K562 (cell line): ENCODE results near the gene CD47. TPM values are rescaled to one million over a fixed set of nuclear protein-coding genes. Genes with fewer than 3 reads are reported as not detected.
A peak's percentile ranks its signal among the peaks of the same experiment; 100 is the strongest.

Experiments used
- ATAC-seq: fragments of 200-7000 bp; cut with Tn5 transposase; 3 replicates; pipeline ENCODE4 v1.9.1; 2020; ENCODE audit warnings: moderate library complexity
- BruUV-seq: library from RNA; stranded (reverse); fragments of 400-500 nt; replicated peaks from 2 replicates; lab custom pipeline; 2021; lab: Mats Ljungman, UMichigan
- CTCF ChIA-PET: fragments of 300-600 bp; formaldehyde crosslinking; extraction: SDS; loops from one replicate; lab custom pipeline; 2021; ENCODE audit warnings: low intra/inter-chr PET ratio; lab: Yijun Ruan, JAX
- POLR2A ChIA-PET: fragments of 300-600, 350-650 bp; sonication (Branson Sonifier 250); formaldehyde crosslinking; extraction: SDS; loops from one replicate; lab custom pipeline; 2021; ENCODE audit warnings: antibody characterized with exemption, inconsistent platforms; lab: Yijun Ruan, JAX
- DNase-seq, 4 experiments: peaks; one replicate each; pipeline versions ENCODE4 v3.0.0 to v3.0.0-alpha.2; 2011 to 2018; ENCODE audit warnings: low spot score in 3 of 4, mixed read lengths in 3 of 4; ENCODE audit errors: extremely low read depth in 1 of 4
- FAIRE-seq: peaks from 2 replicates; lab custom pipeline; 2011; peaks lifted over from hg19 to GRCh38; lab: Jason Lieb, UNC
- H2AFZ ChIP-seq: 2 replicates; pipeline ENCODE4 v1.6.0; 2011; ENCODE audit warnings: low read depth, low read length, control low read depth, inconsistent platforms
- H3K27ac ChIP-seq: fragments of 200-600 bp; 3 replicates; pipeline ENCODE4 v1.8.0; 2011; ENCODE audit warnings: low read depth, mild to moderate bottlenecking, control low read depth, inconsistent platforms, low read length, moderate library complexity, mixed read lengths; ENCODE audit errors: extremely low read depth
- H3K27me3 ChIP-seq, 2 experiments: fragments of 300-600 bp in 1 of 2; 2 replicates in 1 of 2; 3 replicates in 1 of 2; pipeline versions ENCODE4 v1.6.0 to v1.8.0; 2011; ENCODE audit warnings: inconsistent platforms in 2 of 2, low read length in 2 of 2, mild to moderate bottlenecking in 1 of 2, mixed read lengths in 1 of 2, moderate library complexity in 1 of 2; ENCODE audit not compliant: control insufficient read depth in 2 of 2, insufficient read depth in 2 of 2
- H3K36me3 ChIP-seq: fragments of 300-600 bp; 3 replicates; pipeline ENCODE4 v1.8.0; 2011; ENCODE audit warnings: mild to moderate bottlenecking, low read length, inconsistent platforms; ENCODE audit not compliant: control insufficient read depth, insufficient read depth
- H3K4me1 ChIP-seq, 2 experiments: fragments of 200-600 bp in 1 of 2; replicated peaks in 1 of 2; 2 replicates in 1 of 2; 3 replicates in 1 of 2; pipeline versions ENCODE4 v1.5.1 to v1.8.0; 2011; ENCODE audit warnings: inconsistent platforms in 2 of 2, low read length in 2 of 2, mild to moderate bottlenecking in 1 of 2, mixed read lengths in 1 of 2, moderate library complexity in 1 of 2; ENCODE audit not compliant: control insufficient read depth in 2 of 2, insufficient read depth in 2 of 2
- H3K4me2 ChIP-seq: 2 replicates; pipeline ENCODE4 v1.6.1; 2011; ENCODE audit warnings: low read length, control low read depth, inconsistent platforms, mixed read lengths; ENCODE audit not compliant: insufficient read depth
- H3K4me3 ChIP-seq: fragments of 200-600 bp; sonication (generic), shearing (Covaris generic); 2 replicates; pipeline ENCODE4 v1.5.1; 2016; ENCODE audit warnings: control low read depth, inconsistent platforms
- H3K79me2 ChIP-seq: fragments of 200-600 bp; 3 replicates; pipeline ENCODE4 v1.8.0; 2011; ENCODE audit warnings: low read length, inconsistent platforms; ENCODE audit not compliant: control insufficient read depth, insufficient read depth
- H3K9ac ChIP-seq, 2 experiments: 2 replicates each; pipeline versions ENCODE4 v1.6.0 to v1.6.1; 2011; ENCODE audit warnings: low read depth in 2 of 2, low read length in 2 of 2, control low read depth in 1 of 2, inconsistent platforms in 1 of 2, mild to moderate bottlenecking in 1 of 2, mixed read lengths in 1 of 2; ENCODE audit not compliant: insufficient read depth in 1 of 2
- H3K9me1 ChIP-seq: one replicate; pipeline ENCODE4 v1.6.0; 2011; ENCODE audit warnings: inconsistent platforms, mild to moderate bottlenecking, low read length, moderate library complexity; ENCODE audit not compliant: control insufficient read depth, insufficient read depth
- H3K9me3 ChIP-seq: replicated peaks from 2 replicates; pipeline ENCODE4 v1.5.1; 2011; ENCODE audit warnings: low read depth, low read length, inconsistent platforms; ENCODE audit not compliant: control insufficient read depth, insufficient read depth
- H4K20me1 ChIP-seq: replicated peaks from 2 replicates; pipeline ENCODE4 v1.6.1; 2011; ENCODE audit warnings: low read length, inconsistent platforms, mixed read lengths; ENCODE audit not compliant: control insufficient read depth, insufficient read depth
- ID3 ChIP-seq, 2 experiments: fragments of 250-450 bp in 1 of 2; fragments of 450-650 bp in 1 of 2; sonication (Bioruptor Pico) in 1 of 2; IDR thresholded peaks; 2 replicates each; pipeline versions ENCODE4 v1.6.1 to v1.8.0; 2016 to 2021; ENCODE audit warnings: mild to moderate bottlenecking in 2 of 2, moderate library complexity in 2 of 2, missing compliant biosample characterization in 1 of 2, missing genetic modification characterization in 1 of 2
- NFATC3 ChIP-seq: fragments of 450-650 bp; IDR thresholded peaks from 2 replicates; pipeline ENCODE4 v1.6.1; 2017; ENCODE audit warnings: mild to moderate bottlenecking
- NFIC ChIP-seq: fragments of 450-650 bp; IDR thresholded peaks from 2 replicates; pipeline ENCODE4 v1.6.1; 2017; ENCODE audit warnings: mild to moderate bottlenecking, inconsistent platforms
- RBM34 ChIP-seq: fragments of 200-400 bp; formaldehyde crosslinking; IDR thresholded peaks from 2 replicates; pipeline ENCODE4 v1.6.1; 2018; ENCODE audit warnings: low read length, borderline replicate concordance; ENCODE audit not compliant: insufficient read depth
- WGBS: fragments of 100-300 bp; shearing (Covaris generic); methylation state at CpG from one replicate; pipeline ENCODE4 v1.1.6; 2016; ENCODE audit warnings: low coverage, mixed read lengths; ENCODE audit not compliant: insufficient coverage; ENCODE audit errors: missing lambda C conversion rate; 5-methylcytosine and 5-hydroxymethylcytosine counted together
- in situ Hi-C: fragments of 300-500 bp; cut with MboI; formaldehyde crosslinking; loops from 4 replicates; pipeline ENCODE4 v1.15.0; 2018; ENCODE audit warnings: inconsistent platforms, mixed read lengths
- intact Hi-C: fragments of 100-400 bp; cut with micrococcal nuclease; formaldehyde crosslinking; loops from 2 replicates; pipeline ENCODE4 v1.14.2; 2022
- polyA plus RNA-seq, 8 experiments: library from polyadenylated mRNA; depleted of rRNA in 4 of 8; stranded (reverse) in 5 of 8; unstranded in 3 of 8; fragments of >200 nt; fragmentation: Nextera tagmentation in 2 of 8; fragmentation: Illumina TruSeq in 1 of 8; extraction: Ambion mirVana in 2 of 8; extraction: Trizol in 1 of 8; gene quantifications; 2 replicates each; pipeline versions ENCODE4 v1.2.1 to v1.2.3, GENCODE V29; 2011 to 2014; ENCODE audit warnings: inconsistent platforms in 1 of 8, missing spikeins in 1 of 8
- total RNA-seq, 7 experiments: library from RNA; depleted of rRNA in 6 of 7; stranded (reverse); fragments of >200 nt in 6 of 7; fragmentation: Illumina TruSeq in 2 of 7; extraction: Trizol in 2 of 7; gene quantifications; 2 replicates each; pipeline versions ENCODE4 v1.2.1 to v1.2.3, GENCODE V29; 2011 to 2021; ENCODE audit warnings: low replicate concordance in 1 of 7
- TF ChIP-seq, protein P1 (sequence below): fragments of 450-650 bp; formaldehyde crosslinking; IDR thresholded peaks from 2 replicates; pipeline ENCODE4 v1.4.0; 2020; ENCODE audit warnings: mild to moderate bottlenecking, moderate library complexity
- TF ChIP-seq, protein P2 (sequence below): fragments of 250-450 bp; sonication (Bioruptor Pico); IDR thresholded peaks from 2 replicates; pipeline ENCODE4 v1.8.0; 2021; ENCODE audit warnings: borderline replicate concordance, mild to moderate bottlenecking, moderate library complexity; ENCODE audit not compliant: poor library complexity, severe bottlenecking

The CD47 gene
- total and polyA plus RNA-seq, 9 of the 15 experiments (the other 6 are each of a cell fraction or from before 2014, with no cell fraction given) = 10.2 to 62.6 (median 36.3) TPM

- BruUV-seq = no TSS peak
- Histone ChIP-seq H2AFZ (no peak overlapping the region), H3K9me1 (no peaks in the 10 kb centered on the region), H3K79me2 (no peaks in the 10 kb centered on the region), H3K36me3 (no peaks in the 10 kb centered on the region), H3K4me1 (no peaks in the 10 kb centered on the region), H3K4me2 (no peak overlapping the region), H4K20me1 (no peaks in the 10 kb centered on the region), H3K9ac (no peak overlapping the region), H3K4me3 (no peak overlapping the region), H3K27ac (no peak overlapping the region), H3K27me3 (peaks cover 4 to 11% of the 10 kb centered on the region in 2 experiments; a peak in 2 of 5 replicates), H3K9me3 (no peaks in the 10 kb centered on the region)
- in situ Hi-C loops (no loop called here), intact Hi-C loops (no loop called here)
- ChIA-PET POLR2A (no interaction called here), CTCF (no interaction called here)
- TF ChIP-seq ID3 (CRISPR knock-in tag; IDR thresholded peaks at IDR 0.05) (no peak), ID3 (tag; IDR thresholded peaks at IDR 0.05) (no peak), RBM34 (no peak), NFATC3 (no peak), NFIC (peak; percentile 43; the same call in 1 of the 2 replicates)
- TF ChIP-seq, protein P1, sequence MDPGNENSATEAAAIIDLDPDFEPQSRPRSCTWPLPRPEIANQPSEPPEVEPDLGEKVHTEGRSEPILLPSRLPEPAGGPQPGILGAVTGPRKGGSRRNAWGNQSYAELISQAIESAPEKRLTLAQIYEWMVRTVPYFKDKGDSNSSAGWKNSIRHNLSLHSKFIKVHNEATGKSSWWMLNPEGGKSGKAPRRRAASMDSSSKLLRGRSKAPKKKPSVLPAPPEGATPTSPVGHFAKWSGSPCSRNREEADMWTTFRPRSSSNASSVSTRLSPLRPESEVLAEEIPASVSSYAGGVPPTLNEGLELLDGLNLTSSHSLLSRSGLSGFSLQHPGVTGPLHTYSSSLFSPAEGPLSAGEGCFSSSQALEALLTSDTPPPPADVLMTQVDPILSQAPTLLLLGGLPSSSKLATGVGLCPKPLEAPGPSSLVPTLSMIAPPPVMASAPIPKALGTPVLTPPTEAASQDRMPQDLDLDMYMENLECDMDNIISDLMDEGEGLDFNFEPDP (CRISPR knock-in tag) = no peak
- TF ChIP-seq, protein P2, sequence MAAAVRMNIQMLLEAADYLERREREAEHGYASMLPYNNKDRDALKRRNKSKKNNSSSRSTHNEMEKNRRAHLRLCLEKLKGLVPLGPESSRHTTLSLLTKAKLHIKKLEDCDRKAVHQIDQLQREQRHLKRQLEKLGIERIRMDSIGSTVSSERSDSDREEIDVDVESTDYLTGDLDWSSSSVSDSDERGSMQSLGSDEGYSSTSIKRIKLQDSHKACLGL (CRISPR knock-in tag) = no peak
- ATAC-seq (no peak), FAIRE-seq (no peak), DNase-seq (no peak)
- WGBS = 2% methylated on average over 4 of the region's 4 CpGs
Measured at GRCh38 chr3:107994956-107995715, 95.7 kb downstream of the CD47 start.
